Activated CD4-positive, CD25-positive, alpha-beta regulatory T cell treated with anti-CD3 and anti-CD28 coated beads, Interleukin-2, amount 50 U/mL, for 16 hours (primary cell): ENCODE data around the gene USP13.

Source experiments
- DNase-seq: peaks from one replicate; pipeline ENCODE4 v3.0.0-alpha.2; 2020; ENCODE audit warnings: low read depth, low spot score

USP13 gene

DNA sequence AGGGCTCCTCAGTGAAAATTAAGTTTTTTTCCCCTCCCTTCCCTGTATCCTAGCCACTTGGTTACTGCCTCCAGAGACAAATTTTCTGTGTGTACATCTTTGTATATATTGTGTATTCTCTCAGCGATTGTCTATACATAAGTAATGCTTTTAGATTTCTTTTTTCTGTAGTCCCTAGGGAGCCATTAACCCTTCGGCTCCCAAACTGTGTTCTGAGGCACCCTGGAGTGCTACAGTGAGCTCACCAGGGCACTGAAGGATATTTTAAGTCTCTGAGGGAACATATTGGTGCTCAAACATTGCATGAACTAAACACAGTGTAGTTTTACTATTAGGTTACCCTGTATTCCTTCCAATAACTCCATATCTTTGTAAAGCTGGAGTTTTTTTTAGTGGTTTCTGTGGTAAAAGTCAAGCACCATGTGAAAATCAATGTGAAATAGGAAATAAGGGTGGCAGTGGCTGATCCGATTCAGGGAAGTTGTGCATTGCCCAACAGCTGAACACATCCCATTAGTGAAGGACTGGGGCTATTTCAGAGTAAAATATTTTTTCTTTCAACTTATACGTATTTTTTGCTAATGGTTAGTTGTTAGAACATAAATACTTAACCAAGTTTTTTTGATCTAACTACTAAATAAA, 43.0 kb downstream of the USP13 start:
- no peak for DNase-seq

DNA sequence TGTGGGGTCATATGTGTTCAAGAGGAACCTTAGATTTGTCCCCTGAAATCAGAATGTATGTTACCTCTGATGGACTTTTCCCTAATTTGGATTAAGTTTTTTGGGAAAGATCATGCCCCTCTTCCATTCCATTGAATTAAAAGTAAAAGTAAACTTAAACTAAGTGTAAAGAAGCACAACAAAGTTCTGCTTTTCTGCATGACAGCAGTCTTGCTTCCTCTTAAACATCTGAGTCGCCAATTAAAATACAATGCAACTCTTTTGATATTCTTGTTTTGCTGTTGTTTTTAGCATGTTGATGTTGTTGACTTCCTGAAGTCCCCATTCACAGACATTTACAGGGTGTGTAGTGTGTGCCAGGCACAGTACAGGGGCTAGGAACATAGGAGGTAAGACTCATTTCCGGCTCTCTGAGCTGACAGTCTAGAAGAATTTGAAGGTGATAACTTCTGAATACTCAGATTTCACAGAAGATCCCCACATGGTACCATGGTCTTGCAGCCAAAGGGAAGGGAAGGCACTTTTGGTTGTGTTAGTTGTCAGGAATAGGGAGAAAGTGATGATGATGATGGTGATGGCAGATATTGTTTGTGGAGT, 45.0 kb downstream of the USP13 start:
- DNase-seq: no peak

DNA sequence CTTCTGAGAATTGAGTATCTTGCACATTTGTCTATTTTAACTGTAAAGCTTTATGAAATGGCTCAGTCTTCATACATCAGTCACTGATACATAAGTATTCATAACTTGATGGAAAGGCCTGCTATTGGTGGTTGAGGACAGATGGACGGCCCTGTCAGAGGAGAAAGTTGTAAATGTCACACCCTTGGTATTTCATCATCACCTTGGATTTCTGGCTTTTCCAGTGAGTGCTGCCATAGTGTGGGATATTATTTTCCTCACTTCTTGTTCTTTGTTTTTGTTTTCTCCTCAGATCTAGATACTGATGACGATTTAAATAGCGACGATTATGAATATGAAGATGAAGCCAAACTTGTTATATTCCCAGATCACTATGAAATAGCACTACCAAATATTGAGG, 47.9 kb downstream of the USP13 start:
- no peak for DNase-seq

DNA sequence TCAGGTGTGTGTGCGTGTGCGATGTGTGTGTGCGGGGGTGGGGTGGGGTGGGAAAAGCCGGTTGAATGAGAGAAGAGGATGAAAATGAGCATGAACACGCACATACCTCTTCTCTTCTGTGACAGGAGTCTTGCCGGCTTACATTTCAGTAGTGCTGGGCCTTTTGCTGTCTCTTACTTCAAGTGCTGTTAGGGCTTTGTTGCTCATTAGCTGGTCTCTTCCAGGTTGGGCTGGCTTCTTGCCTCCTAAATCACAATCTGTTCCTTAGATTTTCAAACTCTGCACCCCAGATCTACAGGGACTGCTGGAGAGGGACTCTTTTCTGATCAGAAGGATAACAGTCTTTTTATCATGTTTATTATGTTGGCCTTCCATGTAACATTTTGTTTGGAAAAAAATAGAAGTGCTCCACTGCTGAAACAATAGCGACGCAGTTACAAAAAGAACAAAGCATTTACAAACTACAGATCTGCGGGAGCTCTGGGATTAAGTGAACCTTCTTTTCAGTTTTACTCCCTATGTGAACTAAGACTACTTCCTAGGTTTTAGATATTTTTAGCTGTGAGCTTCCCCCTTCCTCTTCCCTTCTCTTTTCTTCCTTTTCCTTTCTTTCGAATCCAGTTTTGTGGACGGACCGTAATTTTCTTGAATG, 48.5 kb downstream of the USP13 start:
- no peak for DNase-seq

DNA sequence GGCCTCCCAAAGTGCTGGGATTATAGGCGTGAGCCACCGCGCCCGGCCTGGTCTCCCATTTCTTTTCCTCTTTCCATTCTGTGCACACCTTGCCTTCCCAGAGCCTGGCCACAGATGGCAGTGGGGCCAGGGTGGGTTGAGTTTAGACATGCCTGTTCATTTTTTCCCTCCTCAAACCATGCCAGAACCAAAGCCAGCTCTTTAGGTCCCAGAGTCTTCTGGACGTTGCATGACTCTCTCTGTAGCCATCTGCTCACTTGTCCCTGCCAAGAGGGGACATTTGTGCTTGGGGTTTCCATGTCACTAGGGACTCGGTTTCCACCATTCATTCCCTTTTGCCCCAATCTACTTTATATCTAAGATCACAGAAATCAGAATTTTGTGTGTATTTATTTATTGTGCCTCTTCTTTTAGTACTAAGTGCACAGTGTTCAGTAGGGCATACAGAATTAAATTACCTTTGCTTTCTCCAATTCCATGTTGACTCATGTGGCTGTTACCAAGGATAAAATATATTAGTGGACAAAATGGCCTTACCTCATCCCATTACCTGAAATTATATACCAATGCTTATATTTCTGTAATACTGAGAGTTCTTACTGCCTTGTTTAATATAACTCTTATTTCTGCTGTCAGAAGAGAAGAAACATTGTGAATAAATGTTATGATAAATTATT, 49.6 kb downstream of the USP13 start:
- no peak for DNase-seq

DNA sequence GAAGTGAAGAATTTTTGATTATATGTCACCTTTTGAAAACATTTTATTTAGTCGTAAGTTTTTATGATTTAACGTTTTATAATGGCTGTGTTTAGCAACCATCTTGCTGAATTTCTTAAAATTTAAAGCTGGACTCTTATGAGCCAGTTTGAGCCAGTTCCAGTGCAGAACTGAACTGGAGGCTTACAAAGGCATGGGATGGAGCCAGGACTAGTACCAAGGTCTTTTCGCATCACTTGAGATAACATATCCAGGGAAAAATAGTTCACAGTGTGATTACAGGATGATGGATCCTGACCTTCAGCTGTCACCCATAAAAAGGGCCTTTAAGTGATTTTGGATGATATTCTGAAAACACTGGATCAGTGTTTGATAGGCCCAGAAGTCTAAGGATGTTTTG, 51.0 kb downstream of the USP13 start:
- DNase-seq: no peak

DNA sequence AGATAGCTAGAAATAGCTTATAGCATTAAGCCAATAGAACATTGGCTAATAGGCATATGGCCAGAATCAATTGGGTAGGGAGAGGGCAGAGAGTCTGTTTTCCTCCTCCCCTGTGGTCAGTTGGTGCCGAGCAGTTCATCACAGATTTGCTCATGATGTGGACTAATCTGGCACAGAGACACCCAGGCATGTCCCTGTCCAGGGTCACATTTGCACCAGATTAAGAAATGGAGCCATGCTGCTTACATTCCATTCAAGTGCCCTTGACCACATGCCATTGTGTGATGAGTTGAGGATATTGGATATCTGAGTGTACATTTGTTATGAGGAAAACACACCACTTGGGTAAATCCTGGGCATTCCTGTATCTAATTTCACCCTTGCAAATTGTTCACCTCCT, 53.4 kb downstream of the USP13 start:
- DNase-seq: no peak

DNA sequence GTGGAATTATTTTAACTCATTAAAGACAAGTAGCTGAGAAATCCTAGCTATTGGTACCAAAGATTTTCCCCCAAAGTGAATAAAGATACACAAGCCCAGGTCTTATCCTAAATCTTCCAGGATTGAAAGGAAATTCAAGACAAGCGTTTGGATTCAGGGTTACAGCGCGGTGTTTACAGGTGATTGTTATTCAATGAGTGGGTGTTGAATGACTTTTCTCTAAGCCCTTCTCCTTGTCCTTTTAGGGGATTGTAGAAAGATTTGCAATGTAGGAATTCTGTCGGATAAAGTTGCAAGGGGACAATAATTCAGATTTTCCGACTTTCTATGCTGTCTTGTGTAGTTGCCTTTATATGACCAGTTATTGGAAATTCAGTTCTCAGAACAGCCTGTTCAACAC, 57.2 kb downstream of the USP13 start:
- DNase-seq: no peak

DNA sequence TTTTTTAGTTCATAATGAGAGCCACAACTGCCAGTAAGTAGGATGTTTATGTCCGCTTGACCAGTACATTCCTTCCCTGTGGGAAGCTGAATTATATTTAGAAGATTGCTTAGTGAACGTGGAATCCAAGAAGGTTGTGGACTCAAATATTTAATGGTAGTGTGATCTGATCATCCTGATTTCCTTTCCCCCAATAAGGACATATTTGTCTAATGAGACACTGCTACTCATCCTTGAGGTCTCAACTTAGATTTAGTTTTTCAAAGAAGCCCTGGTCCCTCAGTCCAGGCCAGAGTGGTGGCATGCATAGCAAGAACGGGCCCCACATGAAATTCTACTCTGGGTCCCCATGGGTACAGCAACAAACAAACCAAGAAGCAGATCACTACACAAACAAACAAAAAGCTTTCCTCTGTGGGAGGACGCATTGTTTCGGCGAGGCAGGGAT, 60.8 kb downstream of the USP13 start:
- no peak for DNase-seq

DNA sequence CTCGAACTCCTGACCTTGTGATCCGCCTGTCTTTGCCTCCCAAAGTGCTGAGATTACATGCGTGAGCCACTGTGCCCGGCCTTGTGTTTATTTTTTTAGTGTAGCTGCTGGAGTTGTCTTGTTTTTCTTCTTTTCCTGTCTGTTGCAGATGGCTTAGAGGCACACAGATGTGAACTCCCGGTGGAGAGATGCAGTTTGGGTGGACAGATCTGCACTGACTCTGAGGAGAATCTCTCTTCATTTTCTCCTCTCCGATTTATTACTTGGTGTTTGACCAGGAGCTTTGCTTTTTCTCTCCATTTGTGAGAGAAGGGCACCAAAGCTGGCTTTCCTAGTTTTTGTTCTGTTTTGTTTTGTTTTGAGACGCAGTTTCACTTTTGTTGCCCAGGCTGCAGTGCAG, 62.7 kb downstream of the USP13 start:
- DNase-seq: no peak

DNA sequence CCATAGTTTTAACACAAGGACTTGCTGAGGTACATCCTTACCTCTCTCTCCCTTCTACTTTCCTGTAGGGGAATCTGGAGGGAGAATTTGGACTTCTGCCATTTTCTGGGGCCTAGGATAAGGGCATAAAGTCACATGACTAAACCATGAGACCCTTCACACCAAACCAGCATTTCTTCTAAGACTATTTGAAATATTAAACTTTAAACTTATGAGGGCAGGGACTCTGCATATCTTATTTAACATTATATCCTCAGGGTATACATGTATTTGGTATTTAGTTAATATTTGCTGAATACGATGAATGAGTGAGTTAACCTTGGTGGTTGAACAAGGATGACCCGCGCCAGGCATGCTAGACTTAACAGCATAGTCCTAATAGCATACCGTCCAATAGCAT, 63.4 kb downstream of the USP13 start:
- DNase-seq: no peak

DNA sequence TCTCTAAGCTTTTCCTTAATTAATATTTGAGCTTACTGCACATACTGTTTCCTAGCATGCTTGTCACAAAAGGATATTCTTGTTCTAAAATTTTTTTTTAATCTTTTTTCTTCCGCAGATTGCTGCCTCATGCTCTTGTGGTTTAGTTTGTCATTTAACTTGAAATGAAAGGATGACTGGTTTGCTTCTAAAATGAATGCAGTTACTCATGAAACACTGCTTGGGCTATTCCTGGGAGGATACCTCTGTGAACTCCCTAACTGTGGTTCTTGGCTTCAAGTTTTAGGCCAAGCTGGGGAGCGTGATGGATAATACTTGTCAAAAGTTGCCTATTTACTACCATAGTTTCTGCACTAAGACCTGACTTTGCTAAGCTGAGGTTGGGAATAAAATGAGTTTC, 64.0 kb downstream of the USP13 start:
- no peak for DNase-seq

DNA sequence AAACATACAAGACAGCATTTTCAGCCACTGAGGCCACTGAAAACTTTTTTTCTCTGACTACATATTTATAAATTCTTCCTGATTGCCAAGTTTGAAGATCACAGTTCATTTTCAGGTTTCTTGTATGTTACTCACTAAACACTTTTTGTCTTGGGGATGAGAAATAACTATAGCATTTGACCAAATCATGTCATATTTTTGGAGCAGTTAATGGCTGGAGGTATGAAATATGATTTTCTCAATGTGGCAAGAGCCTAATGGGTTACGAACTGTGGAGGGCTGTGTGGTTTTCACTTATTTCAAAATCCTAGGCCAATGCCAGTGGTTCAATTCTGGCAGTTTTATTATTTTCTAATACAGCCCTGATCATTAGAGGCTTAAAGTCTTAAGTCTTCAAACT, 64.4 kb downstream of the USP13 start:
- no peak for DNase-seq

DNA sequence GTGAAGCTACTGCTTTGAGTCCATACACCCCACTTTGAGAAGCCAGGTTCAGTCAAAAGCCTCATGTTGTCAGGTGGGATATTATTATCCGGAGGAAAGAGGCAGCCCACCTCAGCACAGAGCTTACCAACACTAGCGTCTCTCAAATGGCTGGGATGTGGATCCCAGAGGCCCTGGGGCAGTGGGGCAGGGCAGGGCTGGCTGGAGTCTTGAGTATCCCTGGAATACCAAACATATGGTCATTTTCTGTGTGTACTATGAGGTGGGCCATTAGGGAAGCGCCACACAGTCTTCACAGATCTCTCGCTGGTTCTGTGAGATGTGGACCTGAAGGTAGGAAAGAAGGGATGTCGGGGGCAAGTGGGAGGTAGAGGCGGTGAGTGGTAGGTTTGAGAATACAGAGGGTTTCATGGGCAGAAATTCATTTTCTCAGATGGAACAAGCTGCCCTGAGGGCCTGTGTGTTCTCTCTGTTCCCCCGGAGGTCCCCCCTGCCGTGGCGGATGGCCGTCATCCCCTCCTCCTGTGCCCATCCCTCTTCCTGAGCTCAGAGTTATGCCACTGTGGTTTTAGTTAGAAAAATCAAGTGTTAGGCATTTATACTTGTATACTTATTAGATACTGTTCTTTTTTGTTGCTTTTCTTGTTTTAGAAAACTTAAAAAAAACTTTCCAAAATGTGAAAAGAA, 66.4 kb downstream of the USP13 start:
- DNase-seq: no peak

DNA sequence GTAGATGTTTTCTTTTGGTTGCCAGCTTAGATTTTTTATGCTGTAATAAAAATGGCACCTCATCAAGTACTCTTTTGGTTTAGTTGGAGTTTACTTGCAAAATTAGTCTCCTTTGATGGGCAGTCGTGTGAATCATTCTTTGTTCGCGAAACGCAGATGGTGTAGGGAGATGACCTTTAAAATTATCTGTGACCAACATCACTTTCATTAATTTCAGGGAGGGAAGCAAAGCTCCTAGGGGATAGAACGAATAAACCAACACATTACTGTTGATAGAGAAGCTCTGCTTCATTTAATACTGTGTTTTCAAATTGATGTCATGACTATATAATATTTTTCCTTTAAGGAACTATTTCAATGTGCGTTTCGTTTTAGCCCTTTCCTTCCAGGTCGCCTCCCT, 67.4 kb downstream of the USP13 start:
- DNase-seq: no peak

DNA sequence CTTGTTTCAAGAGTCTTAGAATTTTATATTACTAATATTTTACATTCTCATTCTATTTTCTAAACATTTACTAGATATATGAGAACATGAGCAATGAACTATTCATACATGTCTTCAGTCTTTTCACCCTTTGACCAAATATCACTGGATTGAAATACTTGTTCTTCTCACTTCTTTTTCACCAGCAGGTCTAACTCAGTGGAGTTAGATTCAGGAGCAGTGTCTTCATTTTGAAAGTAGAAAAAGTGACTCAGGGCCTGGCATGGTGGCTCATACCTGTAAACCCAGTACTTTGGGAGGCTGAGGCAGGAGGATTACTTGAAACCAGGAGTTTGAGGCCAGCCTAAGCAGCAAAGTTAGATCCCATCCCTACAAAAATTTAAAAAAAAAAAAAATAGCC, 70.8 kb downstream of the USP13 start:
- DNase-seq: no peak

DNA sequence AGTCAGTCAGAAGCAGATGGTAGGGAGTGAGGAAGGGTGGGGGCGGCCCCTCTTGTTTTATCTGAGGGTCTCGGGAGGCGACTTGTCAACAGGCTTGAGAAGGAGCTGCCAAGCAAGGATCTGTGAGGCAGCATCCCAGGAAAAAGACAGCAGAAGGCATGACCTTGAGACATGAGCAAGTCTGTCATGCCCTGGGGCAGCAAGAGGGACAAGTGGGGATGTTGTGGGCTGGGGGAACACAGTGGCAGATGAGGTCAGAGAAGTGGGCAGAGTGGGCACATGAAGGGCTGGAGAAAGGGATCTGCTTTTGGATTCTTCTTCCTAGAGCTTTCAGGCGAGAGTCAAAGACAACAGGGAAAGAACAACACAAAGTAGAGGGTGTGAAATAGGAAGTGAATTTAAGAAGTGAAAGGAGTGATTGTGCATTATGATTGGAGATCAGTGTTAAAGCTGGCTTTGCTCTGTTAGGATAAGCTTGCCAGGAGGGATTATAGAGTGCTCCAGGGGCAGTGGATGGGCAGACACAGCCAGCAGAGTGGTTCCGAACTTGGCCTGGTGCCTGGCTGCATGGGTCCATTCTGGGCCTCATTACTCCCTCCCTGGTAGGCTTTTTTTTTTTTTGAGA, 73.3 kb downstream of the USP13 start:
- DNase-seq: no peak

DNA sequence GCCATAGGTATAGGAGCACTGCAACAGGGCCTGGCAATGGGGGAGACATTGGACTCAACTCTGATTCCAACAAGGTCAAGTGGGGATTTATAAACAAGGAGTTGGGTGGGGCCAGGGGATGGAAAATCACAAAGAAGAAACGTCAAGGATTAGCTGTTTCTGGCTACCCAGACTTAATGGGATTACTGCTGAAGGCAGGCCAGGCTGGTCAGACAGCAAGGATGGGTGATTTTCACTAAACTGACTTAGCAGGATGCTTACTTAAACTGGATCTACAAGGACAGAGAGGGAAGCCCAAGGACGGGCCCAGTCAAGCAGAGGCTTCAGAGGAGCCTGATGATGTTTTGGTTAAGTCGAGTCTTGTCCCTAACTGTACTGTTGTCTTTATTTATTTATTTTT, 76.2 kb downstream of the USP13 start:
- no peak for DNase-seq

DNA sequence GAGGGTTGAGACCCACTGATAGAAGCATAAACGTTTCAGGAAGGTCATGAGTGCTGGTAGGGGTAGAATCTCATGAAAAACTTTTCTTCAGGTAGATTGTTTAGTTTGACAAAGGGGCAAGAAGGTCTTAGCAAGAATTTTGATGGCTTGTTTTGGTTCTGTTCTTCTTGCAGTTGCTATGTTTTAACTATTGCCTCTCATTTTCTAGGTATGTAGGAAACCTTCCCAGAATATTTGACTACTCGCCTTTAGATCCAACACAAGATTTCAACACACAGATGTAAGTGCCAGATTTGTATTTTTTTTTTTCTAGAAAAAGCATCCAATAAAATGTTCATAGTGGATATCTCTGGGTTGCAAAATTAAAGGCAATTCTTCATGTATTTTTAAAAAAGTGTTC, 77.1 kb downstream of the USP13 start:
- no peak for DNase-seq

DNA sequence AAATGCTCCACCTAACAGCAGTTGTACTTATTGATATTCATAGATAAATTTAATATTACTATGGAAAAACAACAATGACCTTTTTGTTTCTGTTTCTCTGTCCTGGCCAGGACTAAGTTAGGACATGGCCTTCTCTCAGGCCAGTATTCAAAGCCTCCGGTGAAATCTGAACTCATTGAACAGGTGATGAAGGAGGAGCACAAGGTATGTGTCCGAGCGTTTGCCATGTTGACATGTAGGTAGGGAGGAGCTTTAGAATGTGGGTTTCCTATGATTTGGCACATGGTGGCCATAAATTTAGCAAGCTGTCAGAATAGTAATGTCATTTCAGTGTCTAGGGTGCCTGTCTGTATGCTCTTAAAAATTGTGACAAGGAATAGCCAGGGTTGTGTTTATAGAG, 77.7 kb downstream of the USP13 start:
- no peak for DNase-seq

DNA sequence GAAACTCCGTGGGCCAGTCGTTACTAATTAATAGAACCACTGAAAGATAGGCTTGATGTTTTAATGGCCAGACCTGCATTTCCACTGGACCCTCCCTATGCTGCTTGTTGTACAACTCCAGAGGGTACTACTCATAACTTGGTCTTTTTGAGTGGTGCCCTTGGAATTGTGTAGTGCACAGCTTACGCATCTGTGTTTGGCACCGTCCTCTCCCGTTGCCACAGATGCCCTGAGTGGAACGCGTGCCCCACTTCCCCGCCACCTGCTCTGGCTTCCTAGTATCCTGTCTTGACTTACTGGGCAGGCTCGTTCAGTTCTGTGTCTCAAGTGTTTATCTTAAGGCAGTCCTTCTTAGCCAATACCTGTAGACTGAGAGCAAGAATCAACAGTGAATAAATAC, 78.7 kb downstream of the USP13 start:
- no peak for DNase-seq
